PFSK-1 (cell line): ENCODE results near the gene PPL.

Experiments
- FOXP2 ChIP-seq: optimal IDR thresholded peaks from 2 replicates; pipeline ENCODE3; 2011; ENCODE audit warnings: borderline replicate concordance, control low read depth, inconsistent platforms; ENCODE audit not compliant: insufficient read depth; ENCODE audit errors: extremely low read length, extremely low read depth
- POLR2AphosphoS5 ChIP-seq: IDR thresholded peaks from 2 replicates; pipeline ENCODE4 v1.6.1; 2012; ENCODE audit warnings: low read depth, mild to moderate bottlenecking, control low read depth, low read length, moderate library complexity
- SIN3A ChIP-seq: IDR thresholded peaks from 2 replicates; pipeline ENCODE4 v1.6.1; 2012; ENCODE audit warnings: mild to moderate bottlenecking, low read length, moderate library complexity, borderline replicate concordance; ENCODE audit not compliant: insufficient read depth
- TAF1 ChIP-seq: IDR thresholded peaks from 2 replicates; pipeline ENCODE4 v1.6.1; 2012; ENCODE audit warnings: low read length, control low read depth, borderline replicate concordance; ENCODE audit not compliant: insufficient read depth
- TF ChIP-seq, protein P1 (sequence below), 2 experiments: IDR thresholded peaks; 2 replicates each; pipeline versions ENCODE4 v1.6.1 to v1.8.0; 2011 to 2012; ENCODE audit warnings: low read depth in 2 of 2, low read length in 2 of 2, control low read depth in 1 of 2, inconsistent platforms in 1 of 2, mild to moderate bottlenecking in 1 of 2, moderate library complexity in 1 of 2; ENCODE audit not compliant: insufficient read depth in 1 of 2

PPL gene

GRCh38 chr16:4860727-4861342 lies 76.1 kb downstream of the PPL start:
- TF ChIP-seq SIN3A (no peak), POLR2AphosphoS5 (no peak), TAF1 (no peak), FOXP2 (no peak)
- TF ChIP-seq, protein P1, sequence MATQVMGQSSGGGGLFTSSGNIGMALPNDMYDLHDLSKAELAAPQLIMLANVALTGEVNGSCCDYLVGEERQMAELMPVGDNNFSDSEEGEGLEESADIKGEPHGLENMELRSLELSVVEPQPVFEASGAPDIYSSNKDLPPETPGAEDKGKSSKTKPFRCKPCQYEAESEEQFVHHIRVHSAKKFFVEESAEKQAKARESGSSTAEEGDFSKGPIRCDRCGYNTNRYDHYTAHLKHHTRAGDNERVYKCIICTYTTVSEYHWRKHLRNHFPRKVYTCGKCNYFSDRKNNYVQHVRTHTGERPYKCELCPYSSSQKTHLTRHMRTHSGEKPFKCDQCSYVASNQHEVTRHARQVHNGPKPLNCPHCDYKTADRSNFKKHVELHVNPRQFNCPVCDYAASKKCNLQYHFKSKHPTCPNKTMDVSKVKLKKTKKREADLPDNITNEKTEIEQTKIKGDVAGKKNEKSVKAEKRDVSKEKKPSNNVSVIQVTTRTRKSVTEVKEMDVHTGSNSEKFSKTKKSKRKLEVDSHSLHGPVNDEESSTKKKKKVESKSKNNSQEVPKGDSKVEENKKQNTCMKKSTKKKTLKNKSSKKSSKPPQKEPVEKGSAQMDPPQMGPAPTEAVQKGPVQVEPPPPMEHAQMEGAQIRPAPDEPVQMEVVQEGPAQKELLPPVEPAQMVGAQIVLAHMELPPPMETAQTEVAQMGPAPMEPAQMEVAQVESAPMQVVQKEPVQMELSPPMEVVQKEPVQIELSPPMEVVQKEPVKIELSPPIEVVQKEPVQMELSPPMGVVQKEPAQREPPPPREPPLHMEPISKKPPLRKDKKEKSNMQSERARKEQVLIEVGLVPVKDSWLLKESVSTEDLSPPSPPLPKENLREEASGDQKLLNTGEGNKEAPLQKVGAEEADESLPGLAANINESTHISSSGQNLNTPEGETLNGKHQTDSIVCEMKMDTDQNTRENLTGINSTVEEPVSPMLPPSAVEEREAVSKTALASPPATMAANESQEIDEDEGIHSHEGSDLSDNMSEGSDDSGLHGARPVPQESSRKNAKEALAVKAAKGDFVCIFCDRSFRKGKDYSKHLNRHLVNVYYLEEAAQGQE (IDR thresholded peaks at IDR 0.05; ENCODE audit: insufficient read depth in 1 of 2, low read depth in 2 of 2, low read length in 2 of 2) = no peak

GRCh38 chr16:4859900-4860255 lies 77.1 kb downstream of the PPL start:
- no peak for TF ChIP-seq FOXP2
- TF ChIP-seq, protein P1 (IDR thresholded peaks at IDR 0.05; ENCODE audit: insufficient read depth in 1 of 2, low read depth in 2 of 2, low read length in 2 of 2) = no peak
- no peak for TF ChIP-seq SIN3A
- TF ChIP-seq TAF1 = no peak
- no peak for TF ChIP-seq POLR2AphosphoS5

DNA sequence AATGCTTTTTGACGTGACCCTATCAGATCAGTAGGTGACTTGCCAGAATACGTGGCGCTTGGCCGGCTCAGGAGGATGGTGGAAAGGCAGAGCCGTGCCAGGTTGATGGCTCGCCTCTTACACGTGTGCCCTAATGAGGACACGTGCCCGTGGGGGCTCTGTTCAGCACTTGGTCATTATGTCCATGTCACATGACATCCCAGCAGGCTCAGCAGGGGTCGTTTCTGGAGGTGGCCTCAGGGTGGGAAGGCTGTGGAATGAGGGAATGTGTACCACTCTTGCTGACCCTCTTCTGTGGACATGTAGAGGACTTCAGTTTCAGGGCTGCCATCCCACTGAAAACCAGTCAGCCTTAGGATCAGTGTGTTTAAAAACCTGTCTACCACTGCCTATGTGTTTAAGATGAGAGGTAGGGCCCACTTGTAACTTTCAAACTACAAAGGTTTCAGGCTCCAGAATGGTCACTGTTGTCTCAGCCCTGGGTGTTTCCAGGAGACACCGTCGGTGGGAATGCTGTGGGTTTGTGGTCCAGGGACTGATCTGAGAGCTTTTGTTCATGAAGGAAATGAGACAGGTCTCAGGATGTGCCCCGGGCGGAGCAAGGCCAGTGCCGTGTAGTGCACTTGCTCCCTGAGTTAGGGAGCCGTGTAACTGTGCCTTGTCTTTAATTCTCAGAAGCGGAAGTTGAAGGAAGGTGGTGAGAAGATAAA lies 77.6 kb downstream of the PPL start:
- TF ChIP-seq SIN3A (no peak), FOXP2 (no peak), POLR2AphosphoS5 (no peak), TAF1 (no peak)
- TF ChIP-seq, protein P1 (IDR thresholded peaks at IDR 0.05; ENCODE audit: insufficient read depth in 1 of 2, low read depth in 2 of 2, low read length in 2 of 2) = no peak

GRCh38 chr16:4855804-4856203 lies 81.1 kb downstream of the PPL start:
- TF ChIP-seq TAF1 (no peak), SIN3A (no peak), POLR2AphosphoS5 (no peak), FOXP2 (no peak)
- TF ChIP-seq, protein P1 (IDR thresholded peaks at IDR 0.05; ENCODE audit: insufficient read depth in 1 of 2, low read depth in 2 of 2, low read length in 2 of 2) = no peak
